NT2/D1 (cell line): ENCODE measurements around the gene ATG2A.
A peak's percentile ranks its signal among the peaks of the same experiment; 100 is the strongest.

Experiments
- DNase-seq: peaks from one replicate; pipeline ENCODE4 v3.0.0-alpha.2; 2011; ENCODE audit warnings: low read depth, low spot score
- H3K27me3 ChIP-seq: 2 replicates; pipeline ENCODE4 v1.6.0; 2011; ENCODE audit warnings: mild to moderate bottlenecking; ENCODE audit not compliant: insufficient read length, insufficient read depth
- H3K36me3 ChIP-seq: 2 replicates; pipeline ENCODE4 v1.6.1; 2011; ENCODE audit warnings: mild to moderate bottlenecking, low read length, mixed read lengths; ENCODE audit not compliant: insufficient read depth, insufficient read length
- H3K4me1 ChIP-seq: 2 replicates; pipeline ENCODE4 v1.5.1; 2011; ENCODE audit not compliant: insufficient read depth, insufficient read length
- H3K4me3 ChIP-seq: 2 replicates; pipeline ENCODE4 v1.5.1; 2011; ENCODE audit warnings: low read depth; ENCODE audit not compliant: insufficient read length
- H3K9ac ChIP-seq: 2 replicates; pipeline ENCODE4 v1.6.0; 2011; ENCODE audit warnings: low read depth; ENCODE audit not compliant: insufficient read length
- H3K9me3 ChIP-seq: 2 replicates; pipeline ENCODE4 v1.5.1; 2011; ENCODE audit warnings: mild to moderate bottlenecking, low read length; ENCODE audit not compliant: insufficient read depth
- SUZ12 ChIP-seq: IDR thresholded peaks from 2 replicates; pipeline ENCODE4 v1.6.1; 2011; ENCODE audit not compliant: insufficient read length, insufficient read depth; ENCODE audit errors: extremely low read depth
- YY1 ChIP-seq: IDR thresholded peaks from 2 replicates; pipeline ENCODE4 v1.6.1; 2011; ENCODE audit not compliant: insufficient read length, insufficient read depth
- ZNF274 ChIP-seq: IDR thresholded peaks from 2 replicates; pipeline ENCODE4 v1.6.1; 2011; ENCODE audit warnings: mild to moderate bottlenecking, low read depth, low read length

Gene ATG2A

DNA sequence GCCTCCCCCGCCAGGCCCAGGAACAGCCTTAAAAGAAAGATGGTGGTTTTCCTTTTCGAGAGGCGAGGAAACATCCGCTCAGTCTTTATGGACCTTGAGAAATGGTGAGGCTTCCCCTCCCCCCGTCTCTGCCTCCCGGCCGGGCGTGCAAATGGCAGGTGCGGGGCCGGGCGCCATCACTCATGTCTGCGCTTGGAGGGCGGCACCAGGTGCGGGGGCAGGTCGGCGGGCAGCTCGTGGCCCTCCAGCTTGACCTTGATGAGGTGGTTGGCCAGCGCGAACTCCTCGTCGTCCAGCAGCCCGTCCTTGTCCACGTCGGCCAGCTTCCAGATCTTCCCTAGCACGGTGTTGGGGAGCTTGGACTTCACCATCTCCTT lies 62.9 kb downstream of the ATG2A start:
- H3K4me3 ChIP-seq, result no peak overlapping the region
- peaks cover 49% of the 10 kb centered on the region for H3K4me1 ChIP-seq
- no peaks in the 10 kb centered on the region for H3K9me3 ChIP-seq
- H3K36me3 ChIP-seq, result peaks cover 65% of the 10 kb centered on the region
- no peaks in the 10 kb centered on the region for H3K27me3 ChIP-seq
- DNase-seq, result no peak
- no peak for TF ChIP-seq SUZ12
- no peak for TF ChIP-seq YY1
- TF ChIP-seq ZNF274, result no peak
- no peak overlapping the region for H3K9ac ChIP-seq

DNA sequence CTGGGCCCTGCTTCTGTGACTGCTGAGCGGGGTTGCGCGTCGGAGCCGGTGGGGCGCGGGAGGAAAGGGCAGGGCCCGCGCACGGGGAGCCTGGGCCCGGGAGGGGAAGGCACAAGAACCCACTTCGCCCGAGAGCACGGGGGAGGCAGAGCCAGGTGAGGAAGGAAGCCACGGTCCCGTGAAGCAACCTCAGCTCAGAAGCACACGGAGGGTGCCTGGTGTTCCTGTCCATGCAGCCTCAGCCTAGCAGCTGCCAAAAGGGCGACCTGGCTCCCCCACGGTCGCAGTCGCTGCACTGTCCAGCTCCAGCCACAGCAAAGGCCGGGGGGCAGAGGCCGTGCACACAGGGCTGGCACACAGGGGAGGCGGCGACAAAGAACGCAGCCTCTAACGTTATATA lies 63.3 kb downstream of the ATG2A start:
- Histone ChIP-seq H3K9ac (no peak overlapping the region), H3K36me3 (peaks cover 60% of the 10 kb centered on the region), H3K4me1 (peaks cover 50% of the 10 kb centered on the region), H3K9me3 (no peaks in the 10 kb centered on the region), H3K27me3 (no peaks in the 10 kb centered on the region), H3K4me3 (no peak overlapping the region)
- DNase-seq, result no peak
- no peak for TF ChIP-seq YY1
- TF ChIP-seq ZNF274, result no peak
- TF ChIP-seq SUZ12, result no peak

DNA sequence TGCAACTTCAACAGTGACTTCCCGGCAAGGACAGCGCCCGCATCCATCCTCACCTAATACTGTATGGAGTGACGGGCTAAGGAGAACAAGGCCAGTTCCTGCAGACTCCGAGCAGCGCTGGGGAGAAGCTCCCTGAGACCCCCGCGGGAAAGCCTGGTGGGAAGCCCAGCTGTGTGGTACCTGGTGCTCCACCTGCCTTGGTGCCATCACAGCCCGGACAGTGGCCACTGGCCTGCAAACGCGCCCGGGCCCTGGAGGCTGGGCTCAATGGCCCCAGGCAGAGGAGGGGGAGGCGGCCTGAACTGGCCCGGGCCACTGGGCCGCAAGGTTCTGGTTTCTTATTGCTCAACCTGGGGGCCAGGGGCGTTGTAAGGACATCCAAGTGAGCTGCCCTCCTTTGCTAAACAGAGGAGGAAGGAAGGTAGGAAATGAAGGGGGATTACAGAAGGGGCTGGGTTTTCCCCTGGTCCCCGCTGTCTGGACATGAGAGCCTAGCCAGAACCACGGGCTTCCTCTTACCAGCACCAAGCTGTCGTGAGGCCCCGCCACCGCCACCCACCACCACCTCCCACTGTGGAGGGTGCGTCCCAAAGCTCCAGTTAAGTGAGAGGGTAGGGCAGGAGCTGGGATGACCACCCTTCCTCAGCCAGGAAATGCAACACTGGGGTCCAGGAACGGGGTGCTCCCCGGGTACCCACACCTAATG lies 64.1 kb downstream of the ATG2A start:
- Histone ChIP-seq H3K9ac (no peak overlapping the region), H3K36me3 (peaks cover 54% of the 10 kb centered on the region), H3K27me3 (no peaks in the 10 kb centered on the region), H3K9me3 (no peaks in the 10 kb centered on the region), H3K4me3 (no peak overlapping the region), H3K4me1 (peaks cover 55% of the 10 kb centered on the region)
- no peak for TF ChIP-seq ZNF274
- TF ChIP-seq SUZ12, result no peak
- TF ChIP-seq YY1, result no peak
- DNase-seq, result no peak

DNA sequence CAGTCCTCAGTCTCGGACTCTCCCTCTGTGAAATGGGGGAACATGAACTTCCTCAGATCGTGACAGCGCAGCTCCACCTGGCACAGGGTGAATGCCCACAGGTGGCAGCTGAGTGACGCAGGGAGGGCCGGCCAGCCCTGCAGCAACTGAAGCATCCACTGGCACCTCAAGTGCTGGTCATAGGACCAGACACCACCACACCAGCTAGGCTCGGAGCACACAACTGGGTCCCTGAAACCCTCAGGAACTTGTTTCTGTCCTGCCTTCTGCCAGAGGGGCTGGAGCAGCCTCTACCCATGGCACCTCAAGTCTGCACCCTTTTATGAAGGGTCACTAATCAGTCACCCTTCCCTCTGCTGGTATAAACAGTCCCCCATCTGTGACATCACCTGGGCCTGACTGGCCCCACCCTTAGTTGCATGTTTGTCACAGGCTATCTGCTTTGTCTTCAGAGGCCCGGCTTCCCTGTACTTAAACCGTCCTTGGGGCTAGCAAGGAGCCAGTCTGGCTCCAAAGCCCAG lies 65.1 kb downstream of the ATG2A start:
- no peak overlapping the region for H3K9ac ChIP-seq
- no peak for TF ChIP-seq YY1
- TF ChIP-seq ZNF274, result no peak
- TF ChIP-seq SUZ12, result no peak
- peaks cover 51% of the 10 kb centered on the region for H3K4me1 ChIP-seq
- H3K36me3 ChIP-seq, result peaks cover 45% of the 10 kb centered on the region
- H3K27me3 ChIP-seq, result no peaks in the 10 kb centered on the region
- no peak for DNase-seq
- H3K4me3 ChIP-seq, result no peak overlapping the region
- no peaks in the 10 kb centered on the region for H3K9me3 ChIP-seq

GRCh38 chr11:64850979-64851567 lies 65.9 kb downstream of the ATG2A start:
- no peak overlapping the region for H3K4me3 ChIP-seq
- no peak overlapping the region for H3K9ac ChIP-seq
- peaks cover 38% of the 10 kb centered on the region for H3K36me3 ChIP-seq
- DNase-seq, result no peak
- no peaks in the 10 kb centered on the region for H3K27me3 ChIP-seq
- no peak for TF ChIP-seq YY1
- no peak for TF ChIP-seq SUZ12
- no peak for TF ChIP-seq ZNF274
- no peaks in the 10 kb centered on the region for H3K9me3 ChIP-seq
- peaks cover 43% of the 10 kb centered on the region for H3K4me1 ChIP-seq

- DNase-seq, result no peak
- Histone ChIP-seq H3K4me1 (peaks cover 34% of the 10 kb centered on the region), H3K9ac (peak overlapping the region; percentile 24)
These were observed 67.2 kb downstream of the ATG2A start for GRCh38 chr11:64849598-64850356.

More at GRCh38 chr11:64849598-64850356, 67.2 kb downstream of the ATG2A start:
- Histone ChIP-seq H3K9me3 (no peaks in the 10 kb centered on the region), H3K4me3 (no peak overlapping the region), H3K36me3 (peaks cover 30% of the 10 kb centered on the region), H3K27me3 (no peaks in the 10 kb centered on the region)
- TF ChIP-seq YY1, result no peak
- no peak for TF ChIP-seq ZNF274
- no peak for TF ChIP-seq SUZ12
